ENCODE data around the gene ARMCX5. TPM values are rescaled to one million over a fixed set of nuclear protein-coding genes. Genes with fewer than 3 reads are reported as not detected.

Gene ARMCX5
- total and polyA plus RNA-seq, 2 experiments from 2014 or later, result 10.0 to 23.9 TPM

DNA sequence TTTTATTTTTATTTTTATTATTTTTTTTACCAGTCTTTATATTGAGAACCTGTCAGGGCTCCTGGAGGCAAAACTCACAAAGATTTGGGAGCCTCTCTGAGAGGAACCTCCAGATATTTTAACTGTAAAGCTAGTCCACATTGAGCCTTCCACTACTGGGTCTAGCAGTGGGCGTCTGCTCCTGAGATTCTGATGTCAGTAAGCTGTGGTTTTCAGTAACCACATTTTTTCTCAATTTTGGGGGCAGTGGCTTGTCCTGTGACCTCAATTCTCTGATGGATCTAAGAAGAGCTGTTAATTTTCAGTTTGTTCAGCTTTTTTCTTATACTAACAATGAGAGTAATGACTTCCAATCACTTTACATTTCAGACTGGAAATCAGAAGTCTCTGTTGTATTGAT lies 28.3 kb downstream of the ARMCX5 start:
- DNase-seq (ENCODE audit: low read depth in 1 of 2, low spot score in 1 of 2), result no peak
- no peaks in the 10 kb centered on the region for H3K27me3 ChIP-seq
- no peaks in the 10 kb centered on the region for H3K36me3 ChIP-seq
- TF ChIP-seq, protein P1, sequence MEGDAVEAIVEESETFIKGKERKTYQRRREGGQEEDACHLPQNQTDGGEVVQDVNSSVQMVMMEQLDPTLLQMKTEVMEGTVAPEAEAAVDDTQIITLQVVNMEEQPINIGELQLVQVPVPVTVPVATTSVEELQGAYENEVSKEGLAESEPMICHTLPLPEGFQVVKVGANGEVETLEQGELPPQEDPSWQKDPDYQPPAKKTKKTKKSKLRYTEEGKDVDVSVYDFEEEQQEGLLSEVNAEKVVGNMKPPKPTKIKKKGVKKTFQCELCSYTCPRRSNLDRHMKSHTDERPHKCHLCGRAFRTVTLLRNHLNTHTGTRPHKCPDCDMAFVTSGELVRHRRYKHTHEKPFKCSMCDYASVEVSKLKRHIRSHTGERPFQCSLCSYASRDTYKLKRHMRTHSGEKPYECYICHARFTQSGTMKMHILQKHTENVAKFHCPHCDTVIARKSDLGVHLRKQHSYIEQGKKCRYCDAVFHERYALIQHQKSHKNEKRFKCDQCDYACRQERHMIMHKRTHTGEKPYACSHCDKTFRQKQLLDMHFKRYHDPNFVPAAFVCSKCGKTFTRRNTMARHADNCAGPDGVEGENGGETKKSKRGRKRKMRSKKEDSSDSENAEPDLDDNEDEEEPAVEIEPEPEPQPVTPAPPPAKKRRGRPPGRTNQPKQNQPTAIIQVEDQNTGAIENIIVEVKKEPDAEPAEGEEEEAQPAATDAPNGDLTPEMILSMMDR (IDR thresholded peaks at IDR 0.05; ENCODE audit: low read depth, low read length), result no peak
- H3K27ac ChIP-seq, result no peak overlapping the region
- H3K9me3 ChIP-seq (ENCODE audit: low read depth), result no peaks in the 10 kb centered on the region
- H3K4me3 ChIP-seq, result no peak overlapping the region
- no peaks in the 10 kb centered on the region for H3K4me1 ChIP-seq (ENCODE audit: low read depth)

DNA sequence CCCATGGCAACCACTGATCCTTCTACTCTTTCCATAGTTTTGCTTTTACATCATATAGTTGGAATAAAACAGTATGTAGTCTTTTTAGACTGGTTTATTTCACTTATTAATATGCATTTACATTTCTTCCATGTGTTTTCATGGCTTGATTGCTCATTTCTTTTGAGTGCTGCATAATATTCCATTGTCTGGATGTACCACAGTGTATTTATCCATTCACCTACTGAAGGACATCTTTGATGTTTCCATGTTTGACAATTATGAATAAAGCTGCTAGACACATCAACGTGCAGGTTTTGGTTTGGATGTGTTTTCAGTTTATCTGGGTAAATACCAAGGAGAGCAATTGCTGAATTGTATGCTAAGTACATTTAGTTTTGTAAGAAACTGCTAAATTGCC lies 38.2 kb downstream of the ARMCX5 start:
- Histone ChIP-seq H3K4me3 (no peak overlapping the region), H3K9me3 (ENCODE audit: low read depth) (peaks cover 5% of the 10 kb centered on the region), H3K27ac (no peak overlapping the region), H3K4me1 (ENCODE audit: low read depth) (no peaks in the 10 kb centered on the region), H3K27me3 (no peaks in the 10 kb centered on the region), H3K36me3 (no peaks in the 10 kb centered on the region)
- TF ChIP-seq, protein P1 (IDR thresholded peaks at IDR 0.05; ENCODE audit: low read depth, low read length), result no peak
- DNase-seq (ENCODE audit: low read depth in 1 of 2, low spot score in 1 of 2), result no peak

DNA sequence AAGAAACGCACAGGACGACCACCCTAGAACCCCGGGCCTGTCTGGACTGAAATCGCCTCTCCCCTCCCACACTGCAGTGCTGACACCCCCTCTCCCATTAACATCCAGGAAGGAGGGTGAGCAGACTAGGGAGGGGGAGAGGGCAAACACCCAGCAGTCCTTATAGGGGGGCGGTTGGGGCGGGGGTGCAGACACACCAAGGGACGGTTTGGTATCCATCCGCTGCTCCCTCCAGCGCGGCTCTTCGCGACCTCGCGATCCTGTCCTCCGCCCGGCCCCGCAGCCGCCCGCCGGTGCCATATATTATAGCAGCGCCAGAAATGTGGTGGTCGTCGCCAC lies 51.6 kb downstream of the ARMCX5 start:
- no peaks in the 10 kb centered on the region for H3K9me3 ChIP-seq (ENCODE audit: low read depth)
- no peaks in the 10 kb centered on the region for H3K27me3 ChIP-seq
- no peaks in the 10 kb centered on the region for H3K4me1 ChIP-seq (ENCODE audit: low read depth)
- peak overlapping the region; percentile 36 for H3K4me3 ChIP-seq
- H3K27ac ChIP-seq, result no peak overlapping the region
- no peaks in the 10 kb centered on the region for H3K36me3 ChIP-seq
- TF ChIP-seq, protein P1 (IDR thresholded peaks at IDR 0.05; ENCODE audit: low read depth, low read length), result no peak
- no peak for DNase-seq (ENCODE audit: low read depth in 1 of 2, low spot score in 1 of 2)

DNA sequence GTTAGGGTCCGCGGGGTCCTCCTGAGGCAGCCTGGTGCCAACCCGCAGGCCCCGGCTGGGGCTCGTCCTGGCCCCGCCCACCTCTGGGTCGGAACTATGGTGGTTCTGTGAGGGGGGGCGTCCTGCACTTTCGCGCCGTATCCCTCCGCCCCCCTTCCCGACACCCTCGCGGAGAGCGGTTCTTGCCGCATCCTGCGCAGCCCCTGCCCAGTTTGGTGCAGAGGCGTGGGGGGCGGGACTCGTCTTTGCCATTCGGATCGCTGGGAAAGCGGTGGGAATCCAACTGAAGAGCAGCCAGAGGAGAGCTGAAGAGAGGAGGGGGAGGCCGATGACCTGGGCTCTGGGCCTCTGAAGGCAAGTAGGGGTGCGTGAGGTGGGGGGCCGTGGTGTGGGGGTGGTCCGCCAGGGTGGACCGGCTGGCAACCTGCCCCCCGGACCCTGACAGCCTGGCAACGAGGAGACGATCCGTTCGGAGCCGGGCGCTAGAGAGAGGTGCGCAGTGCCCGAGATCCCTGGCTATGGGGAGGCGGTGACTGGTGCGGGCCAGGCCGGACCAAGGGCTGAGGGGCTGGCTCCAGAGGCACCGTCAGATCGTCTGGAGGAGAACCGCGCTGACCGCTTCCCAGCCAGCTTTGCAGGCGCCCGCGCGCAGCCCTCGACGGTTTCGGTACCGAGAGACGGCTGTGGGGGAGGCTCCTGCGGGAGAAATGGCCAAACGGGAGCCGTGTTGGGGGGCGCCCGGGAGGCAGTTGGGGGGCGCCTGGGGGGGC lies 52.1 kb downstream of the ARMCX5 start, which contains the start of gene GPRASP1:
TSS of gene GPRASP1 (plus strand) at position 242 of the 770 bp plus-strand sequence. CDS start 2,431 bp downstream, outside the sequence.
- no peaks in the 10 kb centered on the region for H3K27me3 ChIP-seq
- H3K9me3 ChIP-seq (ENCODE audit: low read depth), result no peaks in the 10 kb centered on the region
- H3K4me1 ChIP-seq (ENCODE audit: low read depth), result no peaks in the 10 kb centered on the region
- peak; percentile 41 to 57 for DNase-seq (ENCODE audit: low read depth in 1 of 2, low spot score in 1 of 2)
- TF ChIP-seq, protein P1 (IDR thresholded peaks at IDR 0.05; ENCODE audit: low read depth, low read length), result no peak
- no peaks in the 10 kb centered on the region for H3K36me3 ChIP-seq
- H3K27ac ChIP-seq, result no peak within 1 kb of the TSS
- H3K4me3 ChIP-seq, result peak within 1 kb of the TSS; percentile 36

DNA sequence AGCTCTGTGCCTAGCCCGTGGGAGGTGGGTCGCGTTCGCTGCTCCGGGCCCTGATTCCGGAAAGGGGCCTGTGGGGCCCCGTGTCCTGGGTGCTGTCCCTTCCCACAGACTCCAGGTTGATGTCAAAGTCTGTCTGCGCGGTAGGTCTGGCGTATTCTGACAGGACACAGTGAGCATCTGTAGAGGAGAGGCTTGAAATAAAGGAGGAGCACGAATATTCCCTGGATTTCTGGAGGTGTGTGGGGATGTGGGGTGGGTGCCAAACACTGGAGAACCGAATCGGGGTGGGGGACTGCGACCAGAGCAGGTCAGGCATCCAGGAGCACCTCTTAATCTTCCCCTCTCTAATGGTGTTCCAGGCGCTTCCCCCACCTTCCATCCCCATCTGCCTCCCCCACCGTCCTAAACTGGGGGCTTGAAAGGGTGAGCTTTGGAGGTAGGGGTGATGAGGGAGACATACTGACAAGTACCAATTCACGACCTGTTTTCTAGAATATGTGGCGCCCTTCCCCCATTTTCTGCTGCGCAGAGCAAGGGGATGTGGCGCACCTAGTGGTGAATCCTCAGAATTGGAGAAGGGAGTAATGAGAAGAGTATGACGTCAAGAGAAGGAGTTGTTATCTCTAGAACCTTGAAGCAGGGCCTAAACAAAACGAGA lies 52.8 kb downstream of the ARMCX5 start:
- Histone ChIP-seq H3K27me3 (no peaks in the 10 kb centered on the region), H3K4me3 (peak overlapping the region; percentile 36), H3K4me1 (ENCODE audit: low read depth) (no peaks in the 10 kb centered on the region), H3K9me3 (ENCODE audit: low read depth) (no peaks in the 10 kb centered on the region), H3K27ac (no peak overlapping the region), H3K36me3 (no peaks in the 10 kb centered on the region)
- peak; percentile 15 to 57 for DNase-seq (ENCODE audit: low read depth in 1 of 2, low spot score in 1 of 2)
- TF ChIP-seq, protein P1 (IDR thresholded peaks at IDR 0.05; ENCODE audit: low read depth, low read length), result peak; percentile 67

Other genes with a start within 250 kb of the ARMCX5 start
- gene NXF2B, start 159.5 kb upstream of the ARMCX5 start, total RNA-seq, result not detected in 2 replicates
- gene NXF2B, start 159.5 kb upstream of the ARMCX5 start, polyA plus RNA-seq, result 0.23 TPM in 1 of 2 replicates, not detected in the other
- gene TCP11X2, start 127.7 kb upstream of the ARMCX5 start, total RNA-seq, result 0.24 TPM in 1 of 2 replicates, not detected in the other
- gene TCP11X2, start 127.7 kb upstream of the ARMCX5 start, polyA plus RNA-seq, result not detected in 2 replicates
- gene TMSB15A, start 82.8 kb upstream of the ARMCX5 start, total RNA-seq, result 3.8 and 13.2 TPM in 2 replicates
- gene TMSB15A, start 82.8 kb upstream of the ARMCX5 start, polyA plus RNA-seq, result 36.7 and 72.9 TPM in 2 replicates
- gene GPRASP1, start 52.0 kb downstream of the ARMCX5 start, total RNA-seq, result 3.2 and 8.7 TPM in 2 replicates
- gene GPRASP1, start 52.0 kb downstream of the ARMCX5 start, polyA plus RNA-seq, result 4.2 and 9.3 TPM in 2 replicates
- gene GPRASP2, start 112.9 kb downstream of the ARMCX5 start, total RNA-seq, result 36.7 and 42.7 TPM in 2 replicates
- 23.8 and 34.1 TPM in 2 replicates for gene GPRASP2, start 112.9 kb downstream of the ARMCX5 start, polyA plus RNA-seq
- gene GPRASP3, start 121.2 kb downstream of the ARMCX5 start, total RNA-seq, result 5.2 and 12.7 TPM in 2 replicates
- gene GPRASP3, start 121.2 kb downstream of the ARMCX5 start, polyA plus RNA-seq, result 8.9 and 9.6 TPM in 2 replicates

Measured in cardiac muscle cell (in vitro differentiated cells and primary cell).